DOHH2 (cell line): ENCODE data around the gene CAPN7.

ENCODE experiments used
- H3F3A ChIP-seq: fragments of 200-600 bp; sonication (generic), shearing (Covaris generic); 2 replicates; pipeline ENCODE4 v1.6.0; 2016; ENCODE audit warnings: antibody characterized with exemption, mild to moderate bottlenecking; ENCODE audit not compliant: control insufficient read depth, insufficient read depth
- H3K27ac ChIP-seq: fragments of 200-600 bp; sonication (generic); 2 replicates; pipeline ENCODE4 v1.5.1; 2014; ENCODE audit warnings: low read depth, mild to moderate bottlenecking, low read length, moderate library complexity
- H3K27me3 ChIP-seq: fragments of 200-600 bp; sonication (generic); 2 replicates; pipeline ENCODE4 v1.6.1; 2014; ENCODE audit warnings: mild to moderate bottlenecking, low read length, mixed read lengths; ENCODE audit not compliant: control insufficient read depth
- H3K36me3 ChIP-seq: fragments of 200-600 bp; sonication (generic); 2 replicates; pipeline ENCODE4 v1.6.1; 2014; ENCODE audit warnings: mild to moderate bottlenecking, low read length, moderate library complexity, mixed read lengths; ENCODE audit not compliant: control insufficient read depth
- H3K4me1 ChIP-seq: fragments of 200-600 bp; sonication (generic); 2 replicates; pipeline ENCODE4 v1.6.1; 2014; ENCODE audit warnings: mild to moderate bottlenecking, low read length, mixed read lengths; ENCODE audit not compliant: control insufficient read depth
- H3K4me2 ChIP-seq: fragments of 200-600 bp; sonication (generic); 2 replicates; pipeline ENCODE4 v1.6.0; 2014; ENCODE audit warnings: mild to moderate bottlenecking, low read length, moderate library complexity
- H3K4me3 ChIP-seq: fragments of 200-600 bp; sonication (generic); 2 replicates; pipeline ENCODE4 v1.5.1; 2014; ENCODE audit warnings: mild to moderate bottlenecking, low read length, mixed read lengths
- H3K79me2 ChIP-seq: fragments of 200-600 bp; sonication (generic); 2 replicates; pipeline ENCODE4 v1.6.1; 2014; ENCODE audit warnings: mild to moderate bottlenecking, low read length, mixed read lengths; ENCODE audit not compliant: control insufficient read depth
- H3K9me2 ChIP-seq: fragments of 200-600 bp; sonication (generic); replicated peaks from 2 replicates; pipeline ENCODE4 v1.6.1; 2014; ENCODE audit warnings: mild to moderate bottlenecking, low read length, mixed read lengths; ENCODE audit not compliant: control insufficient read depth
- H3K9me3 ChIP-seq: fragments of 200-600 bp; sonication (generic); 2 replicates; pipeline ENCODE4 v1.6.1; 2014; ENCODE audit warnings: antibody characterized with exemption, low read length, mixed read lengths; ENCODE audit not compliant: control insufficient read depth, insufficient read depth
- H4K20me1 ChIP-seq: fragments of 200-600 bp; sonication (generic); 2 replicates; pipeline ENCODE4 v1.6.0; 2014; ENCODE audit warnings: low read depth, mild to moderate bottlenecking, antibody characterized with exemption, low read length, moderate library complexity; ENCODE audit not compliant: control insufficient read depth, insufficient read depth
- CTCF ChIP-seq: fragments of 200-600 bp; sonication (generic); IDR thresholded peaks from one replicate; pipeline ENCODE4 v1.5.1; 2014; ENCODE audit warnings: antibody characterized with exemption, mild to moderate bottlenecking, low read depth, low read length; ENCODE audit not compliant: poor library complexity, severe bottlenecking
- EZH2phosphoT487 ChIP-seq: fragments of 200-600 bp; sonication (generic); IDR thresholded peaks from 2 replicates; pipeline ENCODE4 v1.6.1; 2017; ENCODE audit warnings: borderline replicate concordance, mild to moderate bottlenecking, antibody characterized with exemption, low read length, moderate library complexity, mixed read lengths

CAPN7 gene

DNA sequence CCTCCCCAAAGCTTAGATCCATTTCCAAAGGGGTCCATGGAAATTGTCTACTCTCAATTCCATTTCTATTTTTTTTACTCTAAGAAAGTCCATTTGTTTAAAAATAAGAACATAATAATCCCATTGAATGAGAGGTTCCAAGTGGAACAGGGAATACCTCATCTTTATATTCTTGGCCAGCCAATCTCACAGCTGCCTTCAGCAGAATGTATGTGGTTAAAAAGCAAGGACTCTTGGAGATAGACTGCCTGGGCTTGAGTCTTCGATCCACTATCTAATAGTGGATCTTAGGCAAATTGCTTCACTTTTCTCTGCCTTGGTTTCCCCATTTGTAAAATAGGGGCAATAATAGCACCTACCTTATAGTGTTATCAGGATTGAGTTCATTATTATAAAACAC, 24.5 kb upstream of the CAPN7 start:
- H3K9me3 ChIP-seq: no peaks in the 10 kb centered on the region
- H3K27me3 ChIP-seq: no peaks in the 10 kb centered on the region
- peak overlapping the region; percentile 62 for H3K4me2 ChIP-seq
- no peaks in the 10 kb centered on the region for H3K36me3 ChIP-seq
- no peaks in the 10 kb centered on the region for H3K9me2 ChIP-seq
- H3K79me2 ChIP-seq: no peaks in the 10 kb centered on the region
- no peak overlapping the region for H3K4me3 ChIP-seq
- peaks cover 43% of the 10 kb centered on the region for H3K4me1 ChIP-seq
- H3F3A ChIP-seq: peaks cover 3% of the 10 kb centered on the region; the same call in 1 of the 2 replicates
- no peaks in the 10 kb centered on the region for H4K20me1 ChIP-seq
- TF ChIP-seq EZH2phosphoT487 (no peak), CTCF (no peak)
- H3K27ac ChIP-seq: peak overlapping the region; percentile 70; the same call in 1 of the 2 replicates

GRCh38 chr3:15181963-15182362, 24.1 kb upstream of the CAPN7 start:
- Histone ChIP-seq H4K20me1 (no peaks in the 10 kb centered on the region), H3F3A (peaks cover 3% of the 10 kb centered on the region; the same call in 1 of the 2 replicates), H3K4me3 (no peak overlapping the region), H3K9me2 (no peaks in the 10 kb centered on the region), H3K79me2 (no peaks in the 10 kb centered on the region), H3K9me3 (no peaks in the 10 kb centered on the region), H3K27ac (no peak overlapping the region), H3K4me2 (peak overlapping the region; percentile 62; the same call in 1 of the 2 replicates), H3K27me3 (no peaks in the 10 kb centered on the region), H3K36me3 (no peaks in the 10 kb centered on the region), H3K4me1 (peaks cover 43% of the 10 kb centered on the region)
- TF ChIP-seq CTCF: no peak
- TF ChIP-seq EZH2phosphoT487: no peak

GRCh38 chr3:15183011-15183410, 23.0 kb upstream of the CAPN7 start:
- Histone ChIP-seq H4K20me1 (no peaks in the 10 kb centered on the region), H3K9me2 (no peaks in the 10 kb centered on the region), H3K4me3 (no peak overlapping the region), H3F3A (peaks cover 3% of the 10 kb centered on the region; the same call in 1 of the 2 replicates), H3K79me2 (no peaks in the 10 kb centered on the region), H3K36me3 (no peaks in the 10 kb centered on the region), H3K27me3 (no peaks in the 10 kb centered on the region), H3K27ac (no peak overlapping the region), H3K9me3 (no peaks in the 10 kb centered on the region), H3K4me2 (no peak overlapping the region), H3K4me1 (peaks cover 43% of the 10 kb centered on the region)
- TF ChIP-seq CTCF (no peak), EZH2phosphoT487 (no peak)

DNA sequence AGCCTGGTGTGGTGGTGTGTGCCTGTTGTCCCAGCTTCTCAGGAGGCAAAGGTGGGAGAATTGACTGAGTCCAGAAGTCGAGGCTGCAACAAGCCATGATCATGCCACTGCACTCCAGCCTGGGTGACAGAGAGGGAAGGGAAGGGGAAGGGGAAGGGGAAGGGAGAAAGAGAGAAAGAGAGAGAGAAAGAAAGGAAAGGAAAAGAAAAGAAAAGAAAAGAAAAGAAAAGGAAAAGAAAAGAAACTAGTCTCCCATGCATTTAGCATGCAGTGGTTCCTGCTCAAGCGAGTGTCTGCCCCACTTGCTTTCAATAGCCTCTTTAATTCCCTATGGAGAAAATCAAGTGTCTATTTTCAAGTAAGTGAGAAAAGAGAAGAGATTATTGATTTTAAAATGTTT, 20.6 kb upstream of the CAPN7 start:
- H3K4me2 ChIP-seq: no peak overlapping the region
- H3K27me3 ChIP-seq: no peaks in the 10 kb centered on the region
- TF ChIP-seq EZH2phosphoT487 (no peak), CTCF (no peak)
- H3K4me1 ChIP-seq: peaks cover 25% of the 10 kb centered on the region
- no peaks in the 10 kb centered on the region for H3K9me3 ChIP-seq
- H3K4me3 ChIP-seq: no peak overlapping the region
- H3K27ac ChIP-seq: no peak overlapping the region
- no peaks in the 10 kb centered on the region for H3K79me2 ChIP-seq
- H3K9me2 ChIP-seq: no peaks in the 10 kb centered on the region
- no peaks in the 10 kb centered on the region for H3F3A ChIP-seq
- no peaks in the 10 kb centered on the region for H3K36me3 ChIP-seq
- no peaks in the 10 kb centered on the region for H4K20me1 ChIP-seq
